Measurements from ENCODE around the gene HEPHL1. TPM values are rescaled to one million over a fixed set of nuclear protein-coding genes. Genes with fewer than 3 reads are reported as not detected.

Gene HEPHL1
- total and polyA plus RNA-seq, 2 donors = 0.14 to 0.27 TPM

DNA sequence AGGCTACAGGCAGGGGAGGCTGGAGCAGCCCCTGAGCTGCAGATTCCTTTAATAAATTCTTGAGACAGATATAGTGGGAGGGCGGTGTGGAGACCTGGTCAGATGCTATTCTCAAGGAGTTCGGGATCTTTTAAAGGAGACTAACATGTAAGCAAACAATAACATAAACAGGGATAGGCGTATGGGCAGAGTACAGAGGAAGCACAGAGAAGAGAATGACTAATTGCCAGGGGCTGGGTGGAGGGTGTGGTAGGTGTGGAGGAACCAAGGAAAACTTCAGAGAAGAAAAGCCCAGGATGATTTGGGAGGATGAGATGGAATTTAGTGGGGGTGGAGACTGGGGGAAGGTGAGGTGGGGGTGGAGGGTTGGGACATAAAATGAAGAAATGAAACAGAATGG lies 9.7 kb upstream of the HEPHL1 start:
- Histone ChIP-seq H3K27ac (ENCODE audit: low read depth in 1 of 2, low read length in 1 of 2) (no peak overlapping the region), H3K4me3 (ENCODE audit: low read length in 2 of 2) (no peak overlapping the region), H3K9me3 (ENCODE audit: control insufficient read depth in 2 of 2, insufficient read depth in 1 of 2, low read length in 1 of 2) (no peaks in the 10 kb centered on the region), H3K27me3 (ENCODE audit: control insufficient read depth in 2 of 2, insufficient read depth in 1 of 2, low read length in 1 of 2) (no peaks in the 10 kb centered on the region), H3K4me1 (ENCODE audit: control insufficient read depth in 2 of 2, insufficient read depth in 2 of 2, low read length in 2 of 2) (no peaks in the 10 kb centered on the region), H3K36me3 (ENCODE audit: control insufficient read depth in 2 of 2, insufficient read depth in 2 of 2, low read length in 1 of 2) (no peaks in the 10 kb centered on the region)
- 87% methylated on average over 3 of the region's 3 CpGs for WGBS
- no peak for DNase-seq (ENCODE audit: low read depth in 6 of 9, low spot score in 9 of 9)

DNA sequence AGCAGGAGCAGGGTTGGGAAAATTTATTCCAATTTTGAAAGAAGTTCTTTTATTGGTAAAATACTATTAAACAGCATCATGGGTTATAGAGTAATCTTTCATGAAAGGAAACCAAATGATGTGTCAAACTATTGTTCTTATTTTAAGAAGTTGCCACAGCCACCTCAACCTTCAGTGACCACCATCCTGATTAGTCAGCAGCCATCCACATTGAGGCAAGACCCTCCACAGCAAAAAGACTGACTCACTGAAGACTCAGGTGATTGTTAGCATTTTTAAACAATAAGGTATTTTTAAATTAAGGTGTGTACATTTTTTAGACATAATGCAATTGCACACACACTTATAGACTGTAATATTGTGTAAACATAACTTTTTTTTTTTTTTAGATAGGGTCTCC lies 3.7 kb upstream of the HEPHL1 start:
- no peaks in the 10 kb centered on the region for H3K36me3 ChIP-seq (ENCODE audit: control insufficient read depth in 2 of 2, insufficient read depth in 2 of 2, low read length in 1 of 2)
- H3K4me3 ChIP-seq (ENCODE audit: low read length in 2 of 2) = no peak overlapping the region
- H3K27ac ChIP-seq (ENCODE audit: low read depth in 1 of 2, low read length in 1 of 2) = no peak overlapping the region
- H3K4me1 ChIP-seq (ENCODE audit: control insufficient read depth in 2 of 2, insufficient read depth in 2 of 2, low read length in 2 of 2) = no peaks in the 10 kb centered on the region
- no peaks in the 10 kb centered on the region for H3K9me3 ChIP-seq (ENCODE audit: control insufficient read depth in 2 of 2, insufficient read depth in 1 of 2, low read length in 1 of 2)
- no peaks in the 10 kb centered on the region for H3K27me3 ChIP-seq (ENCODE audit: control insufficient read depth in 2 of 2, insufficient read depth in 1 of 2, low read length in 1 of 2)
- DNase-seq (ENCODE audit: low read depth in 6 of 9, low spot score in 9 of 9) = no peak

DNA sequence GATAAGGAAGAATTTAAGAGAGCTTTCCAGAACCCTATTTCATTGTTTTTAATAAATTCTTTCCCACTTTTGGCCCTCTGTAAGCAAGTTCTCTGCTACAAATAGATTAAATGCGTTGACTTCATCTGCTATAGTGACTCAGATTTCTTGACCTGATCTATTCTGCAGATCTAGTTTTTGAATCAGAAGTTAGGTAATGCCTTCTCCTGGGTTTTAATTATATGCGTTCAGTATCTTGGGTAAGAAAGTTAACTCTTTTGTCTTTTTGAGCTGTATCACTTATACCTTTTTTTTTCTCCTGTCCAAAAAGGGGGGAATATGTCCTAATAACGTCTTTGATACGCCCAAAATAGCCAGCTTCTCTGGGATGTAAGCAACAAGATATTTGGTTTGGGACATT lies 2.4 kb upstream of the HEPHL1 start:
- Histone ChIP-seq H3K4me1 (ENCODE audit: control insufficient read depth in 2 of 2, insufficient read depth in 2 of 2, low read length in 2 of 2) (no peaks in the 10 kb centered on the region), H3K4me3 (ENCODE audit: low read length in 2 of 2) (no peak overlapping the region), H3K27me3 (ENCODE audit: control insufficient read depth in 2 of 2, insufficient read depth in 1 of 2, low read length in 1 of 2) (no peaks in the 10 kb centered on the region), H3K9me3 (ENCODE audit: control insufficient read depth in 2 of 2, insufficient read depth in 1 of 2, low read length in 1 of 2) (no peaks in the 10 kb centered on the region), H3K36me3 (ENCODE audit: control insufficient read depth in 2 of 2, insufficient read depth in 2 of 2, low read length in 1 of 2) (no peaks in the 10 kb centered on the region), H3K27ac (ENCODE audit: low read depth in 1 of 2, low read length in 1 of 2) (no peak overlapping the region)
- no peak for DNase-seq (ENCODE audit: low read depth in 6 of 9, low spot score in 9 of 9)
- WGBS = 68% methylated on average over 4 of the region's 4 CpGs

DNA sequence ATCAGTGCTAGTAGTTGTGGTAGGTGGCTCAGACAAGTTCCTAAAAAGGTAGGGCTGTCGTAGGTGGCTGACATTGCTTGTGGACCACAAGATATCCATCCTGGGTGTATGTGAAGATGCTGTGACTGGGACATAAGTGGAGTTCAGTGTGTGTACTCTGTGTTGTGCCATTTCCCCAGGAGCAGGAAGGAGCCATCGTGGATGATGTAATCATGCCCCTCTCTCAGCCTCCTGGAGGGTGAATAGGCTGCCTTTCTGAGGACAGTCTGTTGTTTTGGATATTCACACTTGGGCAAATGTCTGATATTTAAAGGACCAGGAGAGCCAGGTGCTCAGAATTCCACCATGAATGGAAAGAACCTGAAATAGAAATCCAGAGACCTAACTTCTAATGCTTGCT lies 2.7 kb downstream of the HEPHL1 start:
- no peaks in the 10 kb centered on the region for H3K27me3 ChIP-seq (ENCODE audit: control insufficient read depth in 2 of 2, insufficient read depth in 1 of 2, low read length in 1 of 2)
- H3K4me3 ChIP-seq (ENCODE audit: low read length in 2 of 2) = no peak overlapping the region
- H3K4me1 ChIP-seq (ENCODE audit: control insufficient read depth in 2 of 2, insufficient read depth in 2 of 2, low read length in 2 of 2) = no peaks in the 10 kb centered on the region
- H3K9me3 ChIP-seq (ENCODE audit: control insufficient read depth in 2 of 2, insufficient read depth in 1 of 2, low read length in 1 of 2) = no peaks in the 10 kb centered on the region
- WGBS = 74% methylated on average over 2 of the region's 2 CpGs
- DNase-seq (ENCODE audit: low read depth in 6 of 9, low spot score in 9 of 9) = no peak
- H3K27ac ChIP-seq (ENCODE audit: low read depth in 1 of 2, low read length in 1 of 2) = no peak overlapping the region
- H3K36me3 ChIP-seq (ENCODE audit: control insufficient read depth in 2 of 2, insufficient read depth in 2 of 2, low read length in 1 of 2) = no peaks in the 10 kb centered on the region

DNA sequence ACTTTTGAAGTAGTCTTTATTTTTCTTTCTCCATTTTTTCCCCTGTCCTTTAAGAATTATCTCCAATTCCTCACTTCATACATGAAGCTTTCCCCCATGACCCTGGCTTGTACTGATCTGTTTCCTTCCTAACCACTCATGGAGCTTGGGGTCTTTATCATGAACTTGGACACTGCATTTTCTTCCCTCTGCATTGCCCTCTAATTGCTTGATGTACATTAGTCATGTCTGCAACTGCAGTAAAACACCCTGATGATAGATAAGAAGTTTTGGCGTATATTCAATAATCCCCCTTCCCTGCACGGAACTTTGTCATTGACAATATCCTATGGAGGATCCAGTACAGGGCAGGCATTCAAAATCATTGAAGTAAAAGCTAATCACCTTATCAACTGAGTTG lies 3.4 kb downstream of the HEPHL1 start:
- no peaks in the 10 kb centered on the region for H3K27me3 ChIP-seq (ENCODE audit: control insufficient read depth in 2 of 2, insufficient read depth in 1 of 2, low read length in 1 of 2)
- no peak overlapping the region for H3K4me3 ChIP-seq (ENCODE audit: low read length in 2 of 2)
- DNase-seq (ENCODE audit: low read depth in 6 of 9, low spot score in 9 of 9) = no peak
- no peaks in the 10 kb centered on the region for H3K9me3 ChIP-seq (ENCODE audit: control insufficient read depth in 2 of 2, insufficient read depth in 1 of 2, low read length in 1 of 2)
- no peaks in the 10 kb centered on the region for H3K36me3 ChIP-seq (ENCODE audit: control insufficient read depth in 2 of 2, insufficient read depth in 2 of 2, low read length in 1 of 2)
- WGBS = 95% methylated on average over 2 of the region's 2 CpGs
- H3K27ac ChIP-seq (ENCODE audit: low read depth in 1 of 2, low read length in 1 of 2) = no peak overlapping the region
- H3K4me1 ChIP-seq (ENCODE audit: control insufficient read depth in 2 of 2, insufficient read depth in 2 of 2, low read length in 2 of 2) = no peaks in the 10 kb centered on the region

DNA sequence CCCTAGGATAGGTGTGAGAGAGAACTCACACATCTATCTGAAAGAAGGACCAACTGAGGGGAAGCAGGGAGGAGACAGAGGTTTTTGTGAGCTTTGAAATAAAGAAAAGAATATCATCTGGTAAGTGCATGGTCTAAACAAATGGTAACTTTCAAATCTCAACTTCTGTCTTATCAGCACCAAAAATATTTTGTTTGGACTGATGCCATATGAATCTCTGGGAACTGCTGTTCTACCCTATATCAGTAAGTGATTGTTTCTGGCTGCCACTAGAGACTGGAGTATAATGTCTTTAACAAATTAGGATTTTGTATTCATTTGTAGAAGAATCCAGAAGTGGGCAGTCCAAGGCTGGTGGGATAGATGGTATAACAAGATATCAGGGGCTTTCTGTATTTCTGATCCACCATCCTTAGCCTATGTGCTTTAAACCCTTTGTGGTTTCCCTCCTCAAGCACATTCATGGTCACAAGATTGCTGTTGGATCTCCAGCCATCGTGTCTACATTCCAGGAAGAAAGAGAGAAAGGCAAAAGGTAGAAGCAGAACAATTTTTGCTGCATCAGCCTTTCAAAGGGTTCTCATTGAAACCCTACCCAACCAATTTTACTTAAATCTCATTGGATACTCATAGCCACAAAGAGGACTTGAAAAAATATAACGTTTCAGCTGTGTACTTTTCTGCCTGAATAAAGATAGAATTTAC lies 4.7 kb downstream of the HEPHL1 start:
- WGBS = 72% methylated on average over 2 of the region's 2 CpGs
- H3K9me3 ChIP-seq (ENCODE audit: control insufficient read depth in 2 of 2, insufficient read depth in 1 of 2, low read length in 1 of 2) = no peaks in the 10 kb centered on the region
- no peak overlapping the region for H3K27ac ChIP-seq (ENCODE audit: low read depth in 1 of 2, low read length in 1 of 2)
- no peak overlapping the region for H3K4me3 ChIP-seq (ENCODE audit: low read length in 2 of 2)
- H3K27me3 ChIP-seq (ENCODE audit: control insufficient read depth in 2 of 2, insufficient read depth in 1 of 2, low read length in 1 of 2) = no peaks in the 10 kb centered on the region
- no peak for DNase-seq (ENCODE audit: low read depth in 6 of 9, low spot score in 9 of 9)
- no peaks in the 10 kb centered on the region for H3K36me3 ChIP-seq (ENCODE audit: control insufficient read depth in 2 of 2, insufficient read depth in 2 of 2, low read length in 1 of 2)
- H3K4me1 ChIP-seq (ENCODE audit: control insufficient read depth in 2 of 2, insufficient read depth in 2 of 2, low read length in 2 of 2) = no peaks in the 10 kb centered on the region

DNA sequence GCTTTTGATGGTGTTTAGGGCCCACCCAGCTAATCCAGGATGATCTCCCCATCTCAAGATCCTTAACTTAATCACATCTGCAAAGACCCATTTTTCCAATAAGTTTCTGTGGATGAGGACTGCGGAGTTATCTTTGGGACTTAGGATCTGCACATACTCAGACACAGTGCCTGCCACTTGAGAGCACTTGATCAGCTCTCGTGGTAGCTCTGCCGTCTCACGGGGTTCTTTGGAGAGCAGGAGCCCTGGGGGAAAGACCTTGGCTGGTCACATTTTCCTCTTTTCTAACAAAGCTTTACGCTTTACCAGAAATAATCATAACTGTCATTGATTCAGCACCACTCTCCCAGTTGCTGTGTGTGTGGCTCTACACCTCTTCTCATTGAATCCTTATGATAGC lies 6.1 kb downstream of the HEPHL1 start:
- 96% methylated on average over 5 of the region's 5 CpGs for WGBS
- no peaks in the 10 kb centered on the region for H3K9me3 ChIP-seq (ENCODE audit: control insufficient read depth in 2 of 2, insufficient read depth in 1 of 2, low read length in 1 of 2)
- H3K4me1 ChIP-seq (ENCODE audit: control insufficient read depth in 2 of 2, insufficient read depth in 2 of 2, low read length in 2 of 2) = no peaks in the 10 kb centered on the region
- H3K27ac ChIP-seq (ENCODE audit: low read depth in 1 of 2, low read length in 1 of 2) = no peak overlapping the region
- no peaks in the 10 kb centered on the region for H3K27me3 ChIP-seq (ENCODE audit: control insufficient read depth in 2 of 2, insufficient read depth in 1 of 2, low read length in 1 of 2)
- H3K36me3 ChIP-seq (ENCODE audit: control insufficient read depth in 2 of 2, insufficient read depth in 2 of 2, low read length in 1 of 2) = no peaks in the 10 kb centered on the region
- no peak for DNase-seq (ENCODE audit: low read depth in 6 of 9, low spot score in 9 of 9)
- H3K4me3 ChIP-seq (ENCODE audit: low read length in 2 of 2) = no peak overlapping the region

DNA sequence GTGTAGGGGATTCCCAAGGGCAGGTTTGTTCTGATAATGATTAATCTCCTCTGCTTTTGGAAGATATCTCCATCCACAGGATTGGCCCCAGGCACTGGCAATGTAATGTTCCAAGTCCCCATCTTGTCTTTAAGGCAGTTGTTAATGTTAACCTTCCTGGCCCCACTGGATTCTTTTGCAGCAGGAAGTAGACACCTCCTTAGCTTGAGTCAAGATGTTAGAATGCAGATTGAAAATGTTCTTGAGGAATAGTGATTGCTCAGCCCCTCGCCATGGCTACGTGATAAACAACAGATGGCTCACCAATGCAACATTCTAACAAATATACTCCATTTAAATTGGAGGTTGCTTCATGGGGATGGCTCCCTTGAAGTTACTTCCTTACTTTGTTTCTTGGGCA lies 7.3 kb downstream of the HEPHL1 start:
- WGBS = 95% methylated on average over 2 of the region's 2 CpGs
- DNase-seq (ENCODE audit: low read depth in 6 of 9, low spot score in 9 of 9) = no peak
- H3K4me1 ChIP-seq (ENCODE audit: control insufficient read depth in 2 of 2, insufficient read depth in 2 of 2, low read length in 2 of 2) = no peaks in the 10 kb centered on the region

DNA sequence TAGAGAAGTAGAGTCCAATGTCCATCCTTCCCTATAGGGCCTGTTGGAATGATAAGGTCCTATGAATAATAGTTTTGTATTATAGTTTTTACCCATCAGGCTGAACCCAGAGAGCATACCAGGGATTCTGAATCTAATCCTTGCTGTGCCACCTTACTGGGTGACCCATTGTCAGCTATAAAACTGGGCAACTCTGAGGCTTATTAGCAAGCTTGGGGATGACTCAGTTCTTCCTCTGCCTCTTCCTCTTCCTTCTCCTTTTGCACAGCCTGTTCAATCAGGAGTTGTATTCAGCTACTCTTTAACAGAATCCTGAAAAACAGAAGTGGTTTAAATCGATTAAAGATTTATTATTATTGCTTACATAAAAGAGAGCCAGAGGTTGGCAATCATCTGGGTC lies 8.9 kb downstream of the HEPHL1 start:
- Histone ChIP-seq H3K36me3 (ENCODE audit: control insufficient read depth in 2 of 2, insufficient read depth in 2 of 2, low read length in 1 of 2) (no peaks in the 10 kb centered on the region), H3K4me1 (ENCODE audit: control insufficient read depth in 2 of 2, insufficient read depth in 2 of 2, low read length in 2 of 2) (no peaks in the 10 kb centered on the region), H3K4me3 (ENCODE audit: low read length in 2 of 2) (no peak overlapping the region), H3K9me3 (ENCODE audit: control insufficient read depth in 2 of 2, insufficient read depth in 1 of 2, low read length in 1 of 2) (no peaks in the 10 kb centered on the region), H3K27me3 (ENCODE audit: control insufficient read depth in 2 of 2, insufficient read depth in 1 of 2, low read length in 1 of 2) (no peaks in the 10 kb centered on the region), H3K27ac (ENCODE audit: low read depth in 1 of 2, low read length in 1 of 2) (no peak overlapping the region)
- DNase-seq (ENCODE audit: low read depth in 6 of 9, low spot score in 9 of 9) = no peak
- 86% methylated on average over 1 of the region's 1 CpG for WGBS

More for the DNA sequence above, 7.3 kb downstream of the HEPHL1 start:
- H3K27ac ChIP-seq (ENCODE audit: low read depth in 1 of 2, low read length in 1 of 2) = no peak overlapping the region
- H3K9me3 ChIP-seq (ENCODE audit: control insufficient read depth in 2 of 2, insufficient read depth in 1 of 2, low read length in 1 of 2) = no peaks in the 10 kb centered on the region
- H3K4me3 ChIP-seq (ENCODE audit: low read length in 2 of 2) = no peak overlapping the region
- H3K27me3 ChIP-seq (ENCODE audit: control insufficient read depth in 2 of 2, insufficient read depth in 1 of 2, low read length in 1 of 2) = no peaks in the 10 kb centered on the region
- H3K36me3 ChIP-seq (ENCODE audit: control insufficient read depth in 2 of 2, insufficient read depth in 2 of 2, low read length in 1 of 2) = no peaks in the 10 kb centered on the region

DNA sequence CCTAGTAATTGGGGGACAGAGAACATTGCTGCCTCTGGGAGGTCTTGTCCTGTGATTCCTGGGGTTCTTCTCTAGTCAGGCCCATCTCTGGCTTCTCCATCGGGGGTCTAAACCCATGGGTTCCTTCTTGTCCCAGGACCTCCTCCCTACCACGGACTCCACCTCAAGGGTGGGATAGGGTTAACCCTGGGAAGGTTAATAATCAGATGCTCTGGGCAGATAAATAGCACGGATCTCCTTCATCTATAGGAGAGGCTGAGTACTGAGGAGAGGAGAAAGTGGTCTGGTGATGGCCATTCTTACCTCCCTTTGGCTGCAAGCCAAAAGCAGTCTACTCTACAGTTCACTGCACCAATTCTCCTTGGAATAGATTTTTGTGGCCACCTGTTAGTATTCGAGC lies 10.5 kb downstream of the HEPHL1 start:
- WGBS = 86% methylated on average over 4 of the region's 4 CpGs

More for the DNA sequence above, 10.5 kb downstream of the HEPHL1 start:
- Histone ChIP-seq H3K27ac (ENCODE audit: low read depth in 1 of 2, low read length in 1 of 2) (no peak overlapping the region), H3K9me3 (ENCODE audit: control insufficient read depth in 2 of 2, insufficient read depth in 1 of 2, low read length in 1 of 2) (peaks cover 0 to 1% of the 10 kb centered on the region in 2 donors), H3K4me1 (ENCODE audit: control insufficient read depth in 2 of 2, insufficient read depth in 2 of 2, low read length in 2 of 2) (no peaks in the 10 kb centered on the region), H3K36me3 (ENCODE audit: control insufficient read depth in 2 of 2, insufficient read depth in 2 of 2, low read length in 1 of 2) (no peaks in the 10 kb centered on the region), H3K4me3 (ENCODE audit: low read length in 2 of 2) (no peak overlapping the region), H3K27me3 (ENCODE audit: control insufficient read depth in 2 of 2, insufficient read depth in 1 of 2, low read length in 1 of 2) (no peaks in the 10 kb centered on the region)
- no peak for DNase-seq (ENCODE audit: low read depth in 6 of 9, low spot score in 9 of 9)

Measured in thymus (tissue), 11 donors.